Peyer's patch (tissue), 4 donors: Measurements from ENCODE around the gene MEF2C. TPM values are rescaled to one million over a fixed set of nuclear protein-coding genes. Genes with fewer than 3 reads are reported as not detected.

Experiments used
- DNase-seq, 3 donors: peaks; one replicate each; pipeline ENCODE4 v3.0.0-alpha.2; 2017 to 2019
- H3K27ac ChIP-seq, 4 donors: fragments of 200-600 bp; sonication (generic); one replicate each; pipeline ENCODE4 v1.5.1; 2016 to 2019
- H3K27me3 ChIP-seq, 2 donors: fragments of 200-600 bp; sonication (generic); one replicate each; pipeline ENCODE4 v1.5.1; 2019
- H3K36me3 ChIP-seq, 3 donors: fragments of 200-600 bp; sonication (generic); one replicate each; pipeline ENCODE4 v1.5.1; 2016 to 2019
- H3K4me1 ChIP-seq, 4 donors: fragments of 200-600 bp; sonication (generic); one replicate each; pipeline ENCODE4 v1.5.1; 2016 to 2019
- H3K4me3 ChIP-seq, 4 donors: fragments of 200-600 bp; sonication (generic); 1 replicate in 3 of 4; 2 replicates in 1 of 4; pipeline ENCODE4 v1.5.1; 2016 to 2019; ENCODE audit warnings: mild to moderate bottlenecking in 1 of 4
- H3K9me3 ChIP-seq, 4 donors: fragments of 200-600 bp; sonication (generic); one replicate each; pipeline ENCODE4 v1.5.1; 2016 to 2019; ENCODE audit warnings: mild to moderate bottlenecking in 1 of 4
- CTCF ChIP-seq, 6 experiments: fragments of 450-650 bp in 4 of 6; fragments of 200-600 bp in 2 of 6; sonication (generic) in 1 of 6; IDR thresholded peaks; one replicate each; pipeline ENCODE4 v1.5.1; 2017 to 2019; ENCODE audit warnings: antibody characterized with exemption in 6 of 6, mild to moderate bottlenecking in 3 of 6, moderate library complexity in 1 of 6
- POLR2A ChIP-seq, 2 donors: fragments of 450-650 bp; IDR thresholded peaks; one replicate each; pipeline ENCODE4 v1.5.1; 2017; ENCODE audit warnings: antibody characterized with exemption in 2 of 2, mild to moderate bottlenecking in 2 of 2, moderate library complexity in 2 of 2
- total RNA-seq, 4 donors: library from RNA; depleted of rRNA; stranded (reverse); fragments of >200 nt; gene quantifications; one replicate each; pipeline ENCODE4 v1.1.0, GENCODE V29; 2016

MEF2C gene
- total RNA-seq, 4 donors from 2014 or later, result 5.4 to 137 (median 14.4) TPM

- Histone ChIP-seq H3K4me3 (no peak overlapping the region), H3K36me3 (peaks cover 0 to 5% (median 0%) of the 10 kb centered on the region in 3 donors), H3K27me3 (no peaks in the 10 kb centered on the region), H3K4me1 (no peaks in the 10 kb centered on the region), H3K27ac (no peak overlapping the region), H3K9me3 (no peaks in the 10 kb centered on the region)
- no peak for TF ChIP-seq CTCF (IDR thresholded peaks at IDR 0.05)
- TF ChIP-seq POLR2A (IDR thresholded peaks at IDR 0.05), result no peak
- no peak for DNase-seq
Observed at GRCh38 chr5:88722546-88723073, 160.4 kb downstream of the MEF2C start.

GRCh38 chr5:88719434-88719833 lies 163.6 kb downstream of the MEF2C start:
- no peaks in the 10 kb centered on the region for H3K27me3 ChIP-seq
- no peak overlapping the region for H3K27ac ChIP-seq
- H3K9me3 ChIP-seq, result no peaks in the 10 kb centered on the region
- H3K4me3 ChIP-seq, result no peak overlapping the region
- DNase-seq, result no peak
- H3K4me1 ChIP-seq, result no peaks in the 10 kb centered on the region
- peaks cover 0 to 5% (median 0%) of the 10 kb centered on the region in 3 donors for H3K36me3 ChIP-seq
- TF ChIP-seq POLR2A (IDR thresholded peaks at IDR 0.05) (no peak), CTCF (IDR thresholded peaks at IDR 0.05) (no peak)

GRCh38 chr5:88718736-88719135 lies 164.2 kb downstream of the MEF2C start:
- Histone ChIP-seq H3K4me3 (no peak overlapping the region), H3K27ac (no peak overlapping the region), H3K27me3 (no peaks in the 10 kb centered on the region), H3K36me3 (peaks cover 0 to 5% (median 0%) of the 10 kb centered on the region in 3 donors), H3K4me1 (no peaks in the 10 kb centered on the region), H3K9me3 (no peaks in the 10 kb centered on the region)
- no peak for TF ChIP-seq POLR2A (IDR thresholded peaks at IDR 0.05)
- TF ChIP-seq CTCF (IDR thresholded peaks at IDR 0.05), result no peak
- DNase-seq, result no peak

- TF ChIP-seq CTCF (IDR thresholded peaks at IDR 0.05) (no peak), POLR2A (IDR thresholded peaks at IDR 0.05) (no peak)
- DNase-seq, result no peak
- H3K36me3 ChIP-seq, result no peaks in the 10 kb centered on the region
- no peak overlapping the region for H3K4me3 ChIP-seq
- no peaks in the 10 kb centered on the region for H3K9me3 ChIP-seq
- no peaks in the 10 kb centered on the region for H3K27me3 ChIP-seq
- no peak overlapping the region for H3K27ac ChIP-seq
- no peaks in the 10 kb centered on the region for H3K4me1 ChIP-seq
Observed at GRCh38 chr5:88716101-88716500, 166.9 kb downstream of the MEF2C start.

GRCh38 chr5:88715503-88715902 lies 167.5 kb downstream of the MEF2C start:
- TF ChIP-seq POLR2A (IDR thresholded peaks at IDR 0.05) (no peak), CTCF (IDR thresholded peaks at IDR 0.05) (no peak)

GRCh38 chr5:88713818-88714217 lies 169.2 kb downstream of the MEF2C start:
- TF ChIP-seq CTCF (IDR thresholded peaks at IDR 0.05) (no peak), POLR2A (IDR thresholded peaks at IDR 0.05) (no peak)
- Histone ChIP-seq H3K36me3 (no peaks in the 10 kb centered on the region), H3K27ac (no peak overlapping the region), H3K27me3 (no peaks in the 10 kb centered on the region), H3K4me3 (no peak overlapping the region), H3K4me1 (no peaks in the 10 kb centered on the region), H3K9me3 (no peaks in the 10 kb centered on the region)
- no peak for DNase-seq

More at GRCh38 chr5:88715503-88715902, 167.5 kb downstream of the MEF2C start:
- Histone ChIP-seq H3K36me3 (no peaks in the 10 kb centered on the region), H3K4me1 (no peaks in the 10 kb centered on the region), H3K4me3 (no peak overlapping the region), H3K27ac (no peak overlapping the region), H3K9me3 (no peaks in the 10 kb centered on the region), H3K27me3 (no peaks in the 10 kb centered on the region)
- DNase-seq, result no peak
